GM12878 (cell line): ENCODE measurements around the gene TAS2R41. TPM values are rescaled to one million over a fixed set of nuclear protein-coding genes. Genes with fewer than 3 reads are reported as not detected.

ENCODE experiments used
- ATAC-seq: fragments of 200-7000 bp; cut with Tn5 transposase; 3 replicates; pipeline ENCODE4 v1.9.1; 2020; ENCODE audit warnings: mild to moderate bottlenecking, moderate library complexity
- BruUV-seq: library from RNA; stranded (reverse); fragments of 400-500 nt; replicated peaks from 2 replicates; lab custom pipeline; 2021; lab: Mats Ljungman, UMichigan
- CTCF ChIA-PET: fragments of 300-600 bp; sonication (Branson Sonifier 250); formaldehyde crosslinking; extraction: SDS; loops from one replicate; lab custom pipeline; 2021; ENCODE audit warnings: inconsistent platforms; lab: Yijun Ruan, JAX
- POLR2A ChIA-PET: fragments of 350-600 bp; formaldehyde crosslinking; extraction: SDS; loops from one replicate; lab custom pipeline; 2021; ENCODE audit warnings: inconsistent platforms; lab: Charles Lee
- RAD21 ChIA-PET: fragments of 300-600 bp; sonication (Branson Sonifier 250); formaldehyde crosslinking; loops from one replicate; lab custom pipeline; 2023; ENCODE audit warnings: antibody characterized with exemption; ENCODE audit not compliant: unreplicated experiment; lab: Charles Lee
- SMC1A ChIA-PET: fragments of 300-600 bp; sonication (Branson Sonifier 250); formaldehyde crosslinking; loops from one replicate; lab custom pipeline; 2023; ENCODE audit not compliant: unreplicated experiment, uncharacterized antibody; lab: Charles Lee
- DNase-seq: peaks from one replicate; pipeline ENCODE4 v3.0.0-alpha.2; 2011; ENCODE audit warnings: low read depth, low spot score
- FAIRE-seq: peaks from 3 replicates; lab custom pipeline; 2011; peaks lifted over from hg19 to GRCh38; lab: Jason Lieb, UNC
- H2AFZ ChIP-seq: 2 replicates; pipeline ENCODE4 v1.6.0; 2011; ENCODE audit warnings: low read depth, low read length, control low read depth; ENCODE audit not compliant: control insufficient read depth
- H3K27ac ChIP-seq: 2 replicates; pipeline ENCODE4 v1.5.1; 2011; ENCODE audit warnings: control low read depth; ENCODE audit not compliant: control insufficient read depth, insufficient read depth
- H3K27me3 ChIP-seq, 2 experiments: replicated peaks in 1 of 2; 2 replicates each; pipeline versions ENCODE4 v1.6.0 to v1.6.1; 2011; ENCODE audit warnings: low read length in 1 of 2; ENCODE audit not compliant: control insufficient read depth in 2 of 2, insufficient read depth in 2 of 2
- H3K36me3 ChIP-seq, 2 experiments: 2 replicates each; pipeline ENCODE4 v1.5.1; 2011; ENCODE audit warnings: low read length in 1 of 2; ENCODE audit not compliant: control insufficient read depth in 2 of 2, insufficient read depth in 2 of 2
- H3K4me1 ChIP-seq: 2 replicates; pipeline ENCODE4 v1.6.1; 2011; ENCODE audit warnings: mild to moderate bottlenecking, low read length, moderate library complexity, mixed read lengths; ENCODE audit not compliant: control insufficient read depth, insufficient read depth
- H3K4me2 ChIP-seq: 2 replicates; pipeline ENCODE4 v1.6.0; 2011; ENCODE audit warnings: control low read depth; ENCODE audit not compliant: control insufficient read depth, insufficient read depth
- H3K4me3 ChIP-seq: fragments of 200-600 bp; sonication (generic); 2 replicates; pipeline ENCODE4 v1.5.1; 2016
- H3K79me2 ChIP-seq: 2 replicates; pipeline ENCODE4 v1.6.0; 2011; ENCODE audit warnings: low read length; ENCODE audit not compliant: control insufficient read depth, insufficient read depth
- H3K9ac ChIP-seq: 2 replicates; pipeline ENCODE4 v1.8.0; 2011; ENCODE audit warnings: low read length, control low read depth, mixed read lengths; ENCODE audit not compliant: control insufficient read depth, insufficient read depth
- H3K9me3 ChIP-seq: replicated peaks from 3 replicates; pipeline ENCODE4 v1.5.1; 2011; ENCODE audit warnings: mild to moderate bottlenecking, low read length; ENCODE audit not compliant: control insufficient read depth, insufficient read depth
- H4K20me1 ChIP-seq: 2 replicates; pipeline ENCODE4 v1.6.0; 2011; ENCODE audit not compliant: control insufficient read depth, insufficient read depth
- BHLHE40 ChIP-seq, 2 experiments: fragments of 450-650 bp in 1 of 2; IDR thresholded peaks; 2 replicates each; pipeline ENCODE4 v1.6.1; 2011 to 2017; ENCODE audit warnings: low read depth in 2 of 2, borderline replicate concordance in 1 of 2, improper control_type of control experiment in 1 of 2, low read length in 1 of 2, mild to moderate bottlenecking in 1 of 2
- CEBPZ ChIP-seq: fragments of 150-350 bp; IDR thresholded peaks from 2 replicates; pipeline ENCODE4 v1.6.1; 2016; ENCODE audit warnings: low read depth, low read length
- CREM ChIP-seq: IDR thresholded peaks from 2 replicates; pipeline ENCODE4 v1.6.1; 2014; ENCODE audit warnings: antibody characterized with exemption, low read depth
- EZH2 ChIP-seq: IDR thresholded peaks from 2 replicates; pipeline ENCODE4 v1.6.1; 2012; ENCODE audit warnings: low read depth, mild to moderate bottlenecking, control low read depth, inconsistent platforms, low read length, borderline replicate concordance; ENCODE audit not compliant: control insufficient read depth
- FOXK2 ChIP-seq: fragments of 450-650 bp; IDR thresholded peaks from 2 replicates; pipeline ENCODE4 v1.6.1; 2017; ENCODE audit warnings: mild to moderate bottlenecking, moderate library complexity
- GATAD2B ChIP-seq: fragments of 450-650 bp; conservative IDR thresholded peaks from 2 replicates; pipeline ENCODE4 v1.6.1; 2017; ENCODE audit warnings: low read depth, mild to moderate bottlenecking, moderate library complexity
- MTA3 ChIP-seq: IDR thresholded peaks from 2 replicates; pipeline ENCODE4 v1.6.1; 2012; ENCODE audit warnings: low read length, inconsistent platforms, borderline replicate concordance
- NRF1 ChIP-seq: conservative IDR thresholded peaks from 2 replicates; pipeline ENCODE4 v1.6.1; 2011; ENCODE audit warnings: mild to moderate bottlenecking, low read depth, low read length, improper control_type of control experiment
- PML ChIP-seq: IDR thresholded peaks from 2 replicates; pipeline ENCODE4 v1.6.1; 2012; ENCODE audit warnings: low read length, inconsistent platforms
- POU2F2 ChIP-seq: IDR thresholded peaks from 3 replicates; pipeline ENCODE4 v1.6.1; 2011; ENCODE audit warnings: low read depth, mild to moderate bottlenecking, low read length, borderline replicate concordance
- TARDBP ChIP-seq: IDR thresholded peaks from 2 replicates; pipeline ENCODE4 v1.6.1; 2016; ENCODE audit warnings: borderline replicate concordance
- ZNF384 ChIP-seq: IDR thresholded peaks from 2 replicates; pipeline ENCODE4 v1.6.1; 2012; ENCODE audit warnings: low read depth, mild to moderate bottlenecking, low read length, improper control_type of control experiment, borderline replicate concordance
- WGBS: methylation state at CpG from one replicate; pipeline ENCODE4 v1.1.6; 2016; ENCODE audit warnings: low lambda C conversion rate; ENCODE audit not compliant: insufficient replicate concordance, insufficient coverage; ENCODE audit errors: missing lambda C conversion rate; 5-methylcytosine and 5-hydroxymethylcytosine counted together
- in situ Hi-C: fragments of 300-500 bp; cut with MboI; formaldehyde crosslinking; loops from 9 replicates; pipeline ENCODE4 v1.14.3; 2018; ENCODE audit warnings: mixed read lengths
- intact Hi-C: fragments of 100-400 bp; cut with micrococcal nuclease; formaldehyde crosslinking; loops from one replicate; pipeline ENCODE4 v1.14.2; 2022; ENCODE audit not compliant: unreplicated experiment
- polyA plus RNA-seq, 11 experiments: library from polyadenylated mRNA; depleted of rRNA in 4 of 11; unstranded in 6 of 11; stranded (reverse) in 5 of 11; fragments of >200 nt; fragmentation: Nextera tagmentation in 4 of 11; fragmentation: Illumina TruSeq in 1 of 11; extraction: Ambion mirVana in 4 of 11; extraction: Trizol in 1 of 11; gene quantifications; 1 replicate in 1 of 11; 2 replicates in 10 of 11; pipeline versions ENCODE4 v1.2.1 to v1.2.3, GENCODE V29; 2011 to 2016; ENCODE audit warnings: inconsistent platforms in 2 of 11, missing spikeins in 2 of 11, low read depth in 1 of 11
- total RNA-seq, 4 experiments: library from RNA; depleted of rRNA in 3 of 4; stranded (reverse); fragments of >200 nt in 3 of 4; fragmentation: Illumina TruSeq in 1 of 4; extraction: Trizol in 1 of 4; gene quantifications; 2 replicates each; pipeline versions ENCODE4 v1.2.1 to v1.2.3, GENCODE V29; 2013 to 2021
- TF ChIP-seq, protein P1 (sequence below): IDR thresholded peaks from 2 replicates; pipeline ENCODE4 v1.6.1; 2012; ENCODE audit warnings: low read depth, low read length, improper control_type of control experiment
- TF ChIP-seq, protein P2 (sequence below): fragments of 450-650 bp; formaldehyde crosslinking; IDR thresholded peaks from 2 replicates; pipeline ENCODE4 v1.5.0; 2022; ENCODE audit warnings: mild to moderate bottlenecking, missing genetic modification characterization

Gene TAS2R41
- total and polyA plus RNA-seq, 10 of the 15 experiments (the other 5 are each of a cell fraction or from before 2014, with no cell fraction given), result not detected

- no TSS peak for BruUV-seq
Observed at GRCh38 chr7:143514995-143515735, 37.5 kb downstream of the TAS2R41 start.

More at GRCh38 chr7:143514995-143515735, 37.5 kb downstream of the TAS2R41 start:
- no peak overlapping the region for H3K4me2 ChIP-seq
- no peak overlapping the region for H2AFZ ChIP-seq
- intact Hi-C loops, result no loop called here
- DNase-seq (no peak), FAIRE-seq (no peak), ATAC-seq (no peak)
- no peaks in the 10 kb centered on the region for H4K20me1 ChIP-seq
- no peaks in the 10 kb centered on the region; a peak in 1 of 4 replicates for H3K27me3 ChIP-seq
- ChIA-PET RAD21 (no interaction called here), SMC1A (interaction anchor here (0.7 kb wide), 1 partner anchor 10 kb away, joined by 3 read pairs; no protein-coding TSS in a partner anchor), CTCF (interaction anchor here (0.5 to 0.6 kb wide), 2 partner anchors 9 to 254 kb away, joined by 3 to 4 read pairs; no protein-coding TSS in a partner anchor), POLR2A (no interaction called here)
- 27% methylated on average over 3 of the region's 3 CpGs for WGBS
- no peaks in the 10 kb centered on the region for H3K36me3 ChIP-seq
- in situ Hi-C loops, result no loop called here
- TF ChIP-seq MTA3, result no peak
- TF ChIP-seq CEBPZ, result no peak
- TF ChIP-seq GATAD2B, result no peak
- no peak for TF ChIP-seq EZH2
- TF ChIP-seq POU2F2, result no peak
- no peak for TF ChIP-seq TARDBP
- TF ChIP-seq BHLHE40 (IDR thresholded peaks at IDR 0.05; ENCODE audit: borderline replicate concordance in 1 of 2, low read depth in 2 of 2, low read length in 1 of 2), result no peak
- no peak for TF ChIP-seq CREM
- no peak for TF ChIP-seq NRF1
- TF ChIP-seq, protein P1, sequence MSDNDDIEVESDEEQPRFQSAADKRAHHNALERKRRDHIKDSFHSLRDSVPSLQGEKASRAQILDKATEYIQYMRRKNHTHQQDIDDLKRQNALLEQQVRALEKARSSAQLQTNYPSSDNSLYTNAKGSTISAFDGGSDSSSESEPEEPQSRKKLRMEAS, result no peak
- no peak for TF ChIP-seq PML
- no peak for TF ChIP-seq FOXK2
- TF ChIP-seq ZNF384, result no peak
- TF ChIP-seq, protein P2, sequence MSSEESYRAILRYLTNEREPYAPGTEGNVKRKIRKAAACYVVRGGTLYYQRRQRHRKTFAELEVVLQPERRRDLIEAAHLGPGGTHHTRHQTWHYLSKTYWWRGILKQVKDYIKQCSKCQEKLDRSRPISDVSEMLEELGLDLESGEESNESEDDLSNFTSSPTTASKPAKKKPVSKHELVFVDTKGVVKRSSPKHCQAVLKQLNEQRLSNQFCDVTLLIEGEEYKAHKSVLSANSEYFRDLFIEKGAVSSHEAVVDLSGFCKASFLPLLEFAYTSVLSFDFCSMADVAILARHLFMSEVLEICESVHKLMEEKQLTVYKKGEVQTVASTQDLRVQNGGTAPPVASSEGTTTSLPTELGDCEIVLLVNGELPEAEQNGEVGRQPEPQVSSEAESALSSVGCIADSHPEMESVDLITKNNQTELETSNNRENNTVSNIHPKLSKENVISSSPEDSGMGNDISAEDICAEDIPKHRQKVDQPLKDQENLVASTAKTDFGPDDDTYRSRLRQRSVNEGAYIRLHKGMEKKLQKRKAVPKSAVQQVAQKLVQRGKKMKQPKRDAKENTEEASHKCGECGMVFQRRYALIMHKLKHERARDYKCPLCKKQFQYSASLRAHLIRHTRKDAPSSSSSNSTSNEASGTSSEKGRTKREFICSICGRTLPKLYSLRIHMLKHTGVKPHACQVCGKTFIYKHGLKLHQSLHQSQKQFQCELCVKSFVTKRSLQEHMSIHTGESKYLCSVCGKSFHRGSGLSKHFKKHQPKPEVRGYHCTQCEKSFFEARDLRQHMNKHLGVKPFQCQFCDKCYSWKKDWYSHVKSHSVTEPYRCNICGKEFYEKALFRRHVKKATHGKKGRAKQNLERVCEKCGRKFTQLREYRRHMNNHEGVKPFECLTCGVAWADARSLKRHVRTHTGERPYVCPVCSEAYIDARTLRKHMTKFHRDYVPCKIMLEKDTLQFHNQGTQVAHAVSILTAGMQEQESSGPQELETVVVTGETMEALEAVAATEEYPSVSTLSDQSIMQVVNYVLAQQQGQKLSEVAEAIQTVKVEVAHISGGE (CRISPR knock-in tag), result no peak
- no peak overlapping the region for H3K9ac ChIP-seq
- no peaks in the 10 kb centered on the region for H3K79me2 ChIP-seq
- H3K27ac ChIP-seq, result no peak overlapping the region
- no peak overlapping the region for H3K4me3 ChIP-seq
- no peaks in the 10 kb centered on the region for H3K9me3 ChIP-seq
- H3K4me1 ChIP-seq, result no peaks in the 10 kb centered on the region
